HepG2 (cell line): ENCODE measurements around the gene SP1. TPM values are rescaled to one million over a fixed set of nuclear protein-coding genes. Genes with fewer than 3 reads are reported as not detected.

ENCODE experiments used
- ATAC-seq: fragments of 200-7000 bp; cut with Tn5 transposase; 3 replicates; pipeline ENCODE4 v1.9.1; 2020; ENCODE audit warnings: mild to moderate bottlenecking, moderate library complexity
- BruUV-seq: library from RNA; stranded (reverse); fragments of 400-500 nt; replicated peaks from 2 replicates; lab custom pipeline; 2021; lab: Mats Ljungman, UMichigan
- CTCF ChIA-PET: fragments of 300-600 bp; formaldehyde crosslinking; extraction: SDS; loops from one replicate; lab custom pipeline; 2021; ENCODE audit warnings: low total read pairs, inconsistent platforms, low intra/inter-chr PET ratio; lab: Yijun Ruan, JAX
- POLR2A ChIA-PET: fragments of 350-600 bp; sonication (Branson Sonifier 250); formaldehyde crosslinking; loops from one replicate; lab custom pipeline; 2020; ENCODE audit warnings: antibody characterized with exemption, inconsistent platforms; lab: Yijun Ruan, JAX
- DNase-seq: peaks from one replicate; pipeline ENCODE4 v3.0.0-alpha.2; 2015; ENCODE audit warnings: low spot score
- FAIRE-seq: peaks from 3 replicates; lab custom pipeline; 2011; peaks lifted over from hg19 to GRCh38; lab: Jason Lieb, UNC
- H2AFZ ChIP-seq: one replicate; pipeline ENCODE4 v1.6.1; 2011; ENCODE audit warnings: low read length, inconsistent platforms
- H3K27ac ChIP-seq: fragments of 300-600 bp; 3 replicates; pipeline ENCODE4 v1.8.0; 2011; ENCODE audit warnings: mixed run types, mild to moderate bottlenecking, mixed read lengths, low read length, inconsistent platforms; ENCODE audit not compliant: insufficient read depth; ENCODE audit errors: extremely low read length
- H3K27me3 ChIP-seq, 2 experiments: fragments of 200-600 bp in 1 of 2; 2 replicates in 1 of 2; 3 replicates in 1 of 2; pipeline versions ENCODE4 v1.6.0 to v1.8.0; 2011; ENCODE audit warnings: low read length in 2 of 2, mild to moderate bottlenecking in 2 of 2, moderate library complexity in 2 of 2, inconsistent platforms in 1 of 2; ENCODE audit not compliant: insufficient read depth in 2 of 2, control insufficient read depth in 1 of 2
- H3K36me3 ChIP-seq, 2 experiments: fragments of 200-600 bp in 1 of 2; replicated peaks in 1 of 2; 2 replicates in 1 of 2; 3 replicates in 1 of 2; pipeline versions ENCODE4 v1.5.1 to v1.8.0; 2011; ENCODE audit warnings: low read length in 2 of 2, inconsistent platforms in 1 of 2; ENCODE audit not compliant: insufficient read depth in 2 of 2, control insufficient read depth in 1 of 2
- H3K4me1 ChIP-seq: 2 replicates; pipeline ENCODE4 v1.5.1; 2012; ENCODE audit warnings: low read length, inconsistent platforms; ENCODE audit not compliant: insufficient read depth
- H3K4me2 ChIP-seq: 2 replicates; pipeline ENCODE4 v1.6.0; 2011; ENCODE audit warnings: low read depth, low read length, inconsistent platforms
- H3K4me3 ChIP-seq, 3 experiments: fragments of 200-600 bp in 1 of 3; sonication (generic), shearing (Covaris generic) in 1 of 3; replicated peaks in 1 of 3; 2 replicates each; pipeline ENCODE4 v1.5.1; 2011 to 2016; ENCODE audit warnings: low read length in 3 of 3, inconsistent platforms in 2 of 3, low read depth in 2 of 3, mild to moderate bottlenecking in 2 of 3, control low read depth in 1 of 3, mixed read lengths in 1 of 3; ENCODE audit not compliant: insufficient read depth in 1 of 3
- H3K79me2 ChIP-seq: one replicate; pipeline ENCODE4 v1.6.1; 2011; ENCODE audit warnings: low read length, inconsistent platforms; ENCODE audit not compliant: insufficient read depth
- H3K9ac ChIP-seq: 2 replicates; pipeline ENCODE4 v1.6.0; 2011; ENCODE audit warnings: mild to moderate bottlenecking, low read depth, low read length, inconsistent platforms; ENCODE audit not compliant: insufficient read depth
- H3K9me3 ChIP-seq: 2 replicates; pipeline ENCODE4 v1.5.1; 2012; ENCODE audit warnings: mild to moderate bottlenecking, low read length
- H4K20me1 ChIP-seq: 2 replicates; pipeline ENCODE4 v1.6.0; 2011; ENCODE audit warnings: inconsistent platforms, mild to moderate bottlenecking, low read length, moderate library complexity; ENCODE audit not compliant: insufficient read depth
- CBX2 ChIP-seq, 2 experiments: fragments of 200-600 bp in 1 of 2; sonication (generic); formaldehyde crosslinking in 1 of 2; IDR thresholded peaks; 2 replicates each; pipeline versions ENCODE4 v1.7.0 to v1.8.1; 2018 to 2022; ENCODE audit warnings: low read depth in 2 of 2, low read length in 1 of 2, mild to moderate bottlenecking in 1 of 2, missing genetic modification reagents in 1 of 2
- CENPT ChIP-seq: sonication (generic); formaldehyde crosslinking; IDR thresholded peaks from 2 replicates; pipeline ENCODE4 v1.8.0; 2022; ENCODE audit warnings: low read depth, mild to moderate bottlenecking, moderate library complexity, missing genetic modification reagents
- DNMT3B ChIP-seq: conservative IDR thresholded peaks from 2 replicates; pipeline ENCODE4 v1.6.1; 2016; ENCODE audit warnings: missing biosample characterization, control low read depth
- MAZ ChIP-seq, 2 experiments: sonication (generic) in 1 of 2; formaldehyde crosslinking in 1 of 2; IDR thresholded peaks; 2 replicates each; pipeline versions ENCODE4 v1.5.0 to v1.6.1; 2012 to 2020; ENCODE audit warnings: low read depth in 2 of 2, mild to moderate bottlenecking in 2 of 2, borderline replicate concordance in 1 of 2, improper control_type of control experiment in 1 of 2, low read length in 1 of 2, missing genetic modification reagents in 1 of 2, moderate library complexity in 1 of 2
- NFIC ChIP-seq: IDR thresholded peaks from 2 replicates; pipeline ENCODE4 v1.6.1; 2012; ENCODE audit warnings: mild to moderate bottlenecking, low read length, inconsistent platforms
- SNRNP70 ChIP-seq: fragments of 200-400 bp; formaldehyde crosslinking; IDR thresholded peaks from 2 replicates; pipeline ENCODE4 v1.6.1; 2017; ENCODE audit warnings: mild to moderate bottlenecking, low read depth, low read length, moderate library complexity
- TCF7 ChIP-seq: sonication (generic); IDR thresholded peaks from 2 replicates; pipeline ENCODE4 v1.6.1; 2016; ENCODE audit warnings: antibody characterized with exemption, low read depth
- ZNF138 ChIP-seq: sonication (generic); formaldehyde crosslinking; IDR thresholded peaks from 2 replicates; pipeline ENCODE4 v1.5.0; 2020; ENCODE audit warnings: mild to moderate bottlenecking, low read depth, missing genetic modification reagents
- ZNF232 ChIP-seq: sonication (generic); formaldehyde crosslinking; IDR thresholded peaks from 2 replicates; pipeline ENCODE4 v1.4.0; 2020; ENCODE audit warnings: missing genetic modification reagents, borderline replicate concordance
- WGBS: methylation state at CpG from one replicate; pipeline ENCODE4 v1.1.6; 2017; ENCODE audit warnings: low lambda C conversion rate; 5-methylcytosine and 5-hydroxymethylcytosine counted together
- in situ Hi-C: cut with HindIII; loops from 2 replicates; pipeline ENCODE4 v1.10.0; 2017; ENCODE audit warnings: low pct_unique_long_range_greater_than_20kb; ENCODE audit not compliant: extremely low pct_ligation_motif_present
- intact Hi-C: fragments of 100-400 bp; cut with micrococcal nuclease; formaldehyde crosslinking; loops from one replicate; pipeline ENCODE4 v1.10.0; 2022; ENCODE audit not compliant: unreplicated experiment
- polyA plus RNA-seq, 8 experiments: library from polyadenylated mRNA; depleted of rRNA in 3 of 8; stranded (reverse) in 7 of 8; unstranded in 1 of 8; fragments of >200 nt; fragmentation: Illumina TruSeq in 4 of 8; extraction: Trizol in 4 of 8; gene quantifications; 2 replicates each; pipeline versions ENCODE4 v1.2.1 to v1.2.3, GENCODE V29; 2011 to 2016; ENCODE audit warnings: low read depth in 4 of 8, missing spikeins in 1 of 8, mixed read lengths in 1 of 8; ENCODE audit not compliant: insufficient read depth in 1 of 8
- total RNA-seq, 5 experiments: library from RNA; depleted of rRNA; stranded (reverse); fragments of >200 nt; fragmentation: Illumina TruSeq; extraction: Trizol; gene quantifications; 2 replicates each; pipeline ENCODE4 v1.2.3, GENCODE V29; 2016; ENCODE audit warnings: low read depth in 1 of 5
- TF ChIP-seq, protein P1 (sequence below): sonication (generic); formaldehyde crosslinking; IDR thresholded peaks from 2 replicates; pipeline ENCODE4 v1.4.0; 2020; ENCODE audit warnings: missing genetic modification reagents, borderline replicate concordance
- TF ChIP-seq, protein P2 (sequence below): sonication (generic); formaldehyde crosslinking; conservative IDR thresholded peaks from 2 replicates; pipeline ENCODE4 v1.4.0; 2020; ENCODE audit warnings: missing genetic modification reagents

The SP1 gene
- total and polyA plus RNA-seq, 2 of the 13 experiments (the other 11 are each of a cell fraction or from before 2014, with no cell fraction given) = 26.5 to 27.5 TPM

DNA sequence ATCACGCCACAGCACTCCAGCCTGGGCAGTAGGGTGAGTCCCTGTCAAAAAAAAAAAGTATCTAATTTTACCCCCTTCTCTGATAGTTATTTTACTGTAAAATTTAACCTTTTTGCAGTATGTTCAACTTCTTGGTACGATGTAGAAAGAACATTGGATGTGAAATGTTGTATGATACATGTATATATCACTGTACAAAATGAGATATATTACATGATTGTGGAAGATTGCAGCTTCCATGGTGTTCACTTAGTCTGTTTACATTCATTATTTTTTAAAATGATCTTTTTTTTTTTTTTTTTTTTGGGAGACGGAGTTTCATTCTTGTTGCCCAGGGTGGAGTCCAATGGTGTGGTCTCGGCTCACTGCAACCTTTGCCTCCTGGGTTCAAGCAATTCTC, 9.0 kb downstream of the SP1 start:
- ChIA-PET CTCF (no interaction called here), POLR2A (interaction anchor here (0.9 kb wide), 1 partner anchor 9 kb away, joined by 7 read pairs; the partner anchor contains the start of gene SP1)
- Histone ChIP-seq H3K4me3 (no peak overlapping the region), H3K36me3 (peaks cover 1 to 13% of the 10 kb centered on the region in 2 experiments; a peak in 2 of 5 replicates), H2AFZ (no peak overlapping the region), H3K27ac (no peak overlapping the region), H3K9ac (no peak overlapping the region), H3K27me3 (no peaks in the 10 kb centered on the region), H4K20me1 (no peaks in the 10 kb centered on the region), H3K9me3 (no peaks in the 10 kb centered on the region), H3K4me1 (peaks cover 67% of the 10 kb centered on the region), H3K79me2 (peaks cover 61% of the 10 kb centered on the region), H3K4me2 (0 out of 2 replicates have a peak overlapping the region, but pooled peaks have one; percentile 23)
- DNase-seq (no peak), FAIRE-seq (no peak), ATAC-seq (no peak)
- intact Hi-C loops (no loop called here), in situ Hi-C loops (no loop called here)
- TF ChIP-seq TCF7 = no peak
- BruUV-seq = no TSS peak
- WGBS = 98% methylated on average over 4 of the region's 4 CpGs

GRCh38 chr12:53389702-53390101, 9.7 kb downstream of the SP1 start:
- no peak for DNase-seq
- Histone ChIP-seq H3K4me2 (no peak overlapping the region), H3K4me1 (peaks cover 60% of the 10 kb centered on the region), H3K27ac (no peak overlapping the region), H3K4me3 (no peak overlapping the region), H3K27me3 (no peaks in the 10 kb centered on the region), H3K36me3 (peaks cover 1 to 10% of the 10 kb centered on the region in 2 experiments; a peak in 2 of 5 replicates), H2AFZ (no peak overlapping the region), H3K79me2 (peaks cover 55% of the 10 kb centered on the region), H3K9me3 (no peaks in the 10 kb centered on the region), H3K9ac (no peak overlapping the region), H4K20me1 (no peaks in the 10 kb centered on the region)
- TF ChIP-seq, protein P1, sequence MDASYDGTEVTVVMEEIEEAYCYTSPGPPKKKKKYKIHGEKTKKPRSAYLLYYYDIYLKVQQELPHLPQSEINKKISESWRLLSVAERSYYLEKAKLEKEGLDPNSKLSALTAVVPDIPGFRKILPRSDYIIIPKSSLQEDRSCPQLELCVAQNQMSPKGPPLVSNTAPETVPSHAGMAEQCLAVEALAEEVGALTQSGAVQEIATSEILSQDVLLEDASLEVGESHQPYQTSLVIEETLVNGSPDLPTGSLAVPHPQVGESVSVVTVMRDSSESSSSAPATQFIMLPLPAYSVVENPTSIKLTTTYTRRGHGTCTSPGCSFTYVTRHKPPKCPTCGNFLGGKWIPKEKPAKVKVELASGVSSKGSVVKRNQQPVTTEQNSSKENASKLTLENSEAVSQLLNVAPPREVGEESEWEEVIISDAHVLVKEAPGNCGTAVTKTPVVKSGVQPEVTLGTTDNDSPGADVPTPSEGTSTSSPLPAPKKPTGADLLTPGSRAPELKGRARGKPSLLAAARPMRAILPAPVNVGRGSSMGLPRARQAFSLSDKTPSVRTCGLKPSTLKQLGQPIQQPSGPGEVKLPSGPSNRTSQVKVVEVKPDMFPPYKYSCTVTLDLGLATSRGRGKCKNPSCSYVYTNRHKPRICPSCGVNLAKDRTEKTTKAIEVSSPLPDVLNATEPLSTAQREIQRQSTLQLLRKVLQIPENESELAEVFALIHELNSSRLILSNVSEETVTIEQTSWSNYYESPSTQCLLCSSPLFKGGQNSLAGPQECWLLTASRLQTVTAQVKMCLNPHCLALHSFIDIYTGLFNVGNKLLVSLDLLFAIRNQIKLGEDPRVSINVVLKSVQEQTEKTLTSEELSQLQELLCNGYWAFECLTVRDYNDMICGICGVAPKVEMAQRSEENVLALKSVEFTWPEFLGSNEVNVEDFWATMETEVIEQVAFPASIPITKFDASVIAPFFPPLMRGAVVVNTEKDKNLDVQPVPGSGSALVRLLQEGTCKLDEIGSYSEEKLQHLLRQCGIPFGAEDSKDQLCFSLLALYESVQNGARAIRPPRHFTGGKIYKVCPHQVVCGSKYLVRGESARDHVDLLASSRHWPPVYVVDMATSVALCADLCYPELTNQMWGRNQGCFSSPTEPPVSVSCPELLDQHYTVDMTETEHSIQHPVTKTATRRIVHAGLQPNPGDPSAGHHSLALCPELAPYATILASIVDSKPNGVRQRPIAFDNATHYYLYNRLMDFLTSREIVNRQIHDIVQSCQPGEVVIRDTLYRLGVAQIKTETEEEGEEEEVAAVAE = no peak
- TF ChIP-seq CBX2 (IDR thresholded peaks at IDR 0.05; ENCODE audit: low read depth, low read length) (no peak), CBX2 (CRISPR knock-in tag; IDR thresholded peaks at IDR 0.05; ENCODE audit: low read depth) (no peak), ZNF232 (CRISPR knock-in tag) (no peak), ZNF138 (CRISPR knock-in tag) (no peak), NFIC (no peak), DNMT3B (CRISPR knock-in tag) (no peak), CENPT (CRISPR knock-in tag) (no peak), MAZ (IDR thresholded peaks at IDR 0.05; ENCODE audit: borderline replicate concordance, low read depth, low read length) (no peak), MAZ (CRISPR knock-in tag; IDR thresholded peaks at IDR 0.05; ENCODE audit: low read depth) (no peak), SNRNP70 (no peak)
- TF ChIP-seq, protein P2, sequence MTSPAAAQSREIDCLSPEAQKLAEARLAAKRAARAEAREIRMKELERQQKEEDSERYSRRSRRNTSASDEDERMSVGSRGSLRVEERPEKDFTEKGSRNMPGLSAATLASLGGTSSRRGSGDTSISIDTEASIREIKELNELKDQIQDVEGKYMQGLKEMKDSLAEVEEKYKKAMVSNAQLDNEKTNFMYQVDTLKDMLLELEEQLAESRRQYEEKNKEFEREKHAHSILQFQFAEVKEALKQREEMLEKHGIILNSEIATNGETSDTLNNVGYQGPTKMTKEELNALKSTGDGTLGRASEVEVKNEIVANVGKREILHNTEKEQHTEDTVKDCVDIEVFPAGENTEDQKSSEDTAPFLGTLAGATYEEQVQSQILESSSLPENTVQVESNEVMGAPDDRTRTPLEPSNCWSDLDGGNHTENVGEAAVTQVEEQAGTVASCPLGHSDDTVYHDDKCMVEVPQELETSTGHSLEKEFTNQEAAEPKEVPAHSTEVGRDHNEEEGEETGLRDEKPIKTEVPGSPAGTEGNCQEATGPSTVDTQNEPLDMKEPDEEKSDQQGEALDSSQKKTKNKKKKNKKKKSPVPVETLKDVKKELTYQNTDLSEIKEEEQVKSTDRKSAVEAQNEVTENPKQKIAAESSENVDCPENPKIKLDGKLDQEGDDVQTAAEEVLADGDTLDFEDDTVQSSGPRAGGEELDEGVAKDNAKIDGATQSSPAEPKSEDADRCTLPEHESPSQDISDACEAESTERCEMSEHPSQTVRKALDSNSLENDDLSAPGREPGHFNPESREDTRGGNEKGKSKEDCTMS = no peak
- POLR2A ChIA-PET = no interaction called here
- ATAC-seq = no peak
- CTCF ChIA-PET = no interaction called here
- intact Hi-C loops (no loop called here), in situ Hi-C loops (no loop called here)
- WGBS = 97% methylated on average over 3 of the region's 3 CpGs
- BruUV-seq = no TSS peak
- FAIRE-seq = no peak
